ENCODE data around the gene TLR8.

DNA sequence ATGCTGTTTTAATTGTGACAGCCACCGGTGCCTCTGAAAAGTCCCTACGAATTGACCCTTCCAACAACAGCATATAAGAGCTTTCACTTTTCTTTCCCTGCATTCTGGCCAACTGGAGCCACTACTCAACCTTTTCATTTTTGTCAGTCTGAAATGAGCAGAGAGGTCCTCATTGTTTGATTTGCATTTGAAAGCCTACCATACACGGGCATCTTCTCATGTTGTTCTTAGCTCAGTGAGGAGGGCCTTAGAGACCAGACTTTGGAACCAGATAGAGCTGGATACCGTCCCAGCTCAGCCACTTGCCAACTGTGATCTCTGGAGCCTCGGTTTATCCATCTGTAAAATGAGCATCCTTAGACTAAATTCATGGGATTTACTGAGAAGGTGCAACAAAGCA lies 51.6 kb downstream of the TLR8 start:
- TF ChIP-seq, protein P1, sequence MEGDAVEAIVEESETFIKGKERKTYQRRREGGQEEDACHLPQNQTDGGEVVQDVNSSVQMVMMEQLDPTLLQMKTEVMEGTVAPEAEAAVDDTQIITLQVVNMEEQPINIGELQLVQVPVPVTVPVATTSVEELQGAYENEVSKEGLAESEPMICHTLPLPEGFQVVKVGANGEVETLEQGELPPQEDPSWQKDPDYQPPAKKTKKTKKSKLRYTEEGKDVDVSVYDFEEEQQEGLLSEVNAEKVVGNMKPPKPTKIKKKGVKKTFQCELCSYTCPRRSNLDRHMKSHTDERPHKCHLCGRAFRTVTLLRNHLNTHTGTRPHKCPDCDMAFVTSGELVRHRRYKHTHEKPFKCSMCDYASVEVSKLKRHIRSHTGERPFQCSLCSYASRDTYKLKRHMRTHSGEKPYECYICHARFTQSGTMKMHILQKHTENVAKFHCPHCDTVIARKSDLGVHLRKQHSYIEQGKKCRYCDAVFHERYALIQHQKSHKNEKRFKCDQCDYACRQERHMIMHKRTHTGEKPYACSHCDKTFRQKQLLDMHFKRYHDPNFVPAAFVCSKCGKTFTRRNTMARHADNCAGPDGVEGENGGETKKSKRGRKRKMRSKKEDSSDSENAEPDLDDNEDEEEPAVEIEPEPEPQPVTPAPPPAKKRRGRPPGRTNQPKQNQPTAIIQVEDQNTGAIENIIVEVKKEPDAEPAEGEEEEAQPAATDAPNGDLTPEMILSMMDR (IDR thresholded peaks at IDR 0.05) = no peak
- no peak for TF ChIP-seq POLR2A (IDR thresholded peaks at IDR 0.05)
